GM13976 (cell line): ENCODE measurements around the gene HDAC9.

ENCODE experiments used
- DNase-seq: peaks from one replicate; pipeline ENCODE4 v3.0.0; 2012; ENCODE audit warnings: low spot score
- in situ Hi-C: fragments of 300-500 bp; cut with MboI; formaldehyde crosslinking; loops from one replicate; pipeline ENCODE4 v1.12.0; 2022; ENCODE audit warnings: low sequenced_read_pairs, mixed read lengths, inconsistent platforms; ENCODE audit not compliant: unreplicated experiment
- TF ChIP-seq, protein P1 (sequence below): IDR thresholded peaks from 2 replicates; pipeline ENCODE4 v1.5.1; 2012; ENCODE audit warnings: borderline replicate concordance, mild to moderate bottlenecking; ENCODE audit not compliant: insufficient read depth; ENCODE audit errors: extremely low read depth, missing control alignments, control extremely low read depth

The HDAC9 gene

GRCh38 chr7:18497800-18498199 lies 2.3 kb downstream of the HDAC9 start:
- in situ Hi-C loops = no loop called here
- no peak for DNase-seq
- TF ChIP-seq, protein P1, sequence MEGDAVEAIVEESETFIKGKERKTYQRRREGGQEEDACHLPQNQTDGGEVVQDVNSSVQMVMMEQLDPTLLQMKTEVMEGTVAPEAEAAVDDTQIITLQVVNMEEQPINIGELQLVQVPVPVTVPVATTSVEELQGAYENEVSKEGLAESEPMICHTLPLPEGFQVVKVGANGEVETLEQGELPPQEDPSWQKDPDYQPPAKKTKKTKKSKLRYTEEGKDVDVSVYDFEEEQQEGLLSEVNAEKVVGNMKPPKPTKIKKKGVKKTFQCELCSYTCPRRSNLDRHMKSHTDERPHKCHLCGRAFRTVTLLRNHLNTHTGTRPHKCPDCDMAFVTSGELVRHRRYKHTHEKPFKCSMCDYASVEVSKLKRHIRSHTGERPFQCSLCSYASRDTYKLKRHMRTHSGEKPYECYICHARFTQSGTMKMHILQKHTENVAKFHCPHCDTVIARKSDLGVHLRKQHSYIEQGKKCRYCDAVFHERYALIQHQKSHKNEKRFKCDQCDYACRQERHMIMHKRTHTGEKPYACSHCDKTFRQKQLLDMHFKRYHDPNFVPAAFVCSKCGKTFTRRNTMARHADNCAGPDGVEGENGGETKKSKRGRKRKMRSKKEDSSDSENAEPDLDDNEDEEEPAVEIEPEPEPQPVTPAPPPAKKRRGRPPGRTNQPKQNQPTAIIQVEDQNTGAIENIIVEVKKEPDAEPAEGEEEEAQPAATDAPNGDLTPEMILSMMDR = no peak

- DNase-seq = no peak
- in situ Hi-C loops = no loop called here
- TF ChIP-seq, protein P1 = no peak
Measured at GRCh38 chr7:18498341-18498740, 2.8 kb downstream of the HDAC9 start.

DNA sequence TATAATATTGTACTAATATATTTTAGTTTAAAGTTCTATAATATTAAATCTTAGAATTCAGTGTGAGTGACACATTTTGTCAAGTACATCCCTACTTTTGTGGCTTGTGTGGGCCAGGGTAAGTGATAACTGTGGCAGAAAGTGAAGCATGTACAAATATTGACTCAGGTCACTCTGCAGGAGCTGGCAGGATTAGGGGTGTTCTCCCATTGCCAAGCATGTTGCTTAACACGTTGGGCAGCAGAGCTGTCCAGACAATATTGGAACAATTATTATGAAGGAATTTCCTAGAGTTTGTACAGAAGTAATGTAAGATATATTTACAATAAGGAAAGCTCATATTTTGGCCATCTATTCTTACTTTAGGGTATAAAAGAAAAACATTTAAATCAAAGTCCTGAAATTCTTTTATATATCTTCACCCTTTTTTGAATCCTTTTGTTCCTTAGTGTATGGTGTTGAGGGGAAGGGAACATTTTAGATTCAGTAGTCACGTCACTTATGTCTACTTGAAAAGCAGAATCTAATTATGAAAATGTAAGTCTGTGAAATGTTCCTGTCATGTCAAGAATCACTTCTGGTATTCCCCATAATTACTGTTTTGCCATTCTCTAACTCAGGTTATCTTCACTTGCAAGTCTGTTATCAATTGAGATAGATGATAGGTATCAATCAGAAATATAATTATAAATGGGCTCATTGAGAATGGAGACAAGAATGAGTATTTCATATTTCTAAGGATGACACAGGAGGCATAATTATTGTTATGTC lies 4.0 kb downstream of the HDAC9 start:
- DNase-seq = no peak
- TF ChIP-seq, protein P1 = no peak
- in situ Hi-C loops = no loop called here

GRCh38 chr7:18503126-18503866 lies 7.7 kb downstream of the HDAC9 start:
- TF ChIP-seq, protein P1 = no peak
- no peak for DNase-seq
- in situ Hi-C loops = no loop called here

DNA sequence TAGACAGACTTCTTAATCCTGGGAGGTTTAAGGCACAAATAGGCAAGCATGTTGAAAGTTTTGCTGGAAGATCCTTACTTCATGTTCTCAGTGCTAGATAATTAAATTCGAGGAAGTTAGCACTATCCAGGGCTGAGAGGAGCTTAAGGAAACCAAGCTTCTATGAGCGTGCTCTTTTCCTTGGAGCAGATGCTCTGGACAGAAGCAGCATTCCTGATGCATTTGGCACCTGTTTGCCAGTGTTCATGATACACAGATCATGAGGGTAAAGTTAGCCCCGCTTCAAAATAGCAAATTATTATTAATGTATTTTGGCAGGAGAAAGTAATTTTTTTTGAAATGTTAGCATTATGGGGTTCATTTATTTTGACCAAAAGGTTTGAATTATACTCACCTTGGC lies 9.4 kb downstream of the HDAC9 start:
- TF ChIP-seq, protein P1 = no peak
- in situ Hi-C loops = no loop called here

DNA sequence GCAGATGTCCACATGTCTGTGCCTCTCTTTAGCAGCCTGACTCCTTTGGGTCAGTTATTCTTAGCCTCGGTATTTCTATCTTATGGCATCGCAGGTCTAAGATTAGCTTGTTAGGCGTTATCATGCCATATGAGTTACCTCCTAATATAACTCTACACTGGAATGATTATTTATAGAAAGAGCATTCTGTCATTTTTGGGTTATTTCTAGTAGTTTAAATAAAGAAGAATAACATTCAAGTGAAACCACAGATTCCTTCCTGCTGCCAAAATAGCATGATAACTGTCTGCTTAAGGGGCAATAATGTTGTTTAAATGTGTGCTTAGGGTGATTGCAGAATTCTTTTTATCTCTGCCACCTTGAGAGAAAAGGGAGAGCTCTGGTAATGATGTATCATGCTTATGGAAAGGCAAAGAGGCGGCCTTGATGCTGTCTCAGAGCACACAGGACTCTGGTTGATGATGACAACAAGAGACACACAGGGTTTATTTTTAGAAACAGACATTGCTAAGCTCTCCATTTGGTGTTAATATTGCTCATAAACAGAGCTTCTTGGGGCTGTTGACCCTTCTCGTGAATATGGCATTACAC lies 10.4 kb downstream of the HDAC9 start:
- TF ChIP-seq, protein P1 = no peak
- peak; percentile 52 for DNase-seq
- in situ Hi-C loops = no loop called here

More for the DNA sequence above, 9.4 kb downstream of the HDAC9 start:
- DNase-seq = no peak
